HG02884 (cell line): Measurements from ENCODE around the gene SMC3.

Experiments used
- ATAC-seq: cut with Tn5 transposase; IDR thresholded peaks from one replicate; pipeline ENCODE4 v1.9.1; 2021; ENCODE audit warnings: mild to moderate bottlenecking, moderate library complexity; ENCODE audit not compliant: unreplicated experiment

Gene SMC3

DNA sequence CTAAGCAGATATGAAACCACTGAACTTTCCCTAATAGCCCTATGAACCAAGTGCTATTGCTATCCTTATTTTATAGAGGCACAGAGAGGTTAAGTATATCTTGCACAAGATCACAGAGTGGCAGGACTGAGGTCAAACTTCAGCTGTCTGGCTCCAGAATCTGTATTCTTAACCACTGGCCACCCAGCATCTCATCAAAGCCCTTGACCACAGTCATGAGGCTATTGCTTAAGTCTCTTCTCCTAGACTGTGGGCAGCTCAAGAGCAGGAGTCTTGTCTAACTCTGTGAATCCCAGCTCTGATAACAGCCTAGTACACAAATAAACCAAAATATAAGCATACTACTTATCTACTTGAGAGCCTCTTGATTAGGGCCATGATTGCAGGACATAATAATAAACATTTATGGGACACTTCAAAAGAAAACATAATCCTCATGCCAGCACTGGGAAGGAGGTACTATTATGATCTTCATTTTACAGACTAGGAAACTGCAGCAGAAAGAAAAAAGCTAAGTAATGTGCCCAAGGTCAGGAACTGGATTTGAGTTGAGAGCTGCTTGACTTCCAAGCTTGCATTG is 22.4 kb upstream of the SMC3 start:
- no peak for ATAC-seq

GRCh38 chr10:110546077-110546476 is 21.4 kb upstream of the SMC3 start:
- no peak for ATAC-seq

DNA sequence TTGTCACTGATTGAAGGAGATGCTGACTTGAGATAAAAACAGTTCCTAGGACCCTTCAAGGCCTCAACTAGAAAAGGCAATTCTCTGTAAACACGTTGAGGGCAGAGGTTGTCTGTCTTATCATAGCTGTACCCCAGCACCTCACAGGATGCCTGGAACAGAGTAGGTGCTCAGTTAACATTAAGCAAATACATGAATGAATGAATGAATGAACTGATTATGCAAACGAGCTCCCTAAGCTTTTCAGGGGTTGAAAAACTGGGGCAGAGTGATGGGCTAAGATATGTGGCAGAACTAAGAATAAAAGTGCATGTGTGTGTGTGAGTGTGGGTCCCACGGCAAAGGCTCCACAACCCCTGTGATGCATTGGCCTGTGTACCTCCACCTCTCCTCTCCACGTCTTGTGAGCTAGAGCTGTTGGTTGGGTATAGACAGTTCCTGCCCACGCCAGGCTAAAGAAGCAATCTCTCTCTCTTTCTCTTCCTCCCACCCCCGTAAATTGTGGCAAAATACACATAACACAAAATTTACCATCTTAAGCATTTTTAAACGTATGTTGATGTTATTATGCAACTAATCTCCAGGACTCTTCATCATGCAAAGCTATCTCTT is 20.9 kb upstream of the SMC3 start:
- no peak for ATAC-seq

DNA sequence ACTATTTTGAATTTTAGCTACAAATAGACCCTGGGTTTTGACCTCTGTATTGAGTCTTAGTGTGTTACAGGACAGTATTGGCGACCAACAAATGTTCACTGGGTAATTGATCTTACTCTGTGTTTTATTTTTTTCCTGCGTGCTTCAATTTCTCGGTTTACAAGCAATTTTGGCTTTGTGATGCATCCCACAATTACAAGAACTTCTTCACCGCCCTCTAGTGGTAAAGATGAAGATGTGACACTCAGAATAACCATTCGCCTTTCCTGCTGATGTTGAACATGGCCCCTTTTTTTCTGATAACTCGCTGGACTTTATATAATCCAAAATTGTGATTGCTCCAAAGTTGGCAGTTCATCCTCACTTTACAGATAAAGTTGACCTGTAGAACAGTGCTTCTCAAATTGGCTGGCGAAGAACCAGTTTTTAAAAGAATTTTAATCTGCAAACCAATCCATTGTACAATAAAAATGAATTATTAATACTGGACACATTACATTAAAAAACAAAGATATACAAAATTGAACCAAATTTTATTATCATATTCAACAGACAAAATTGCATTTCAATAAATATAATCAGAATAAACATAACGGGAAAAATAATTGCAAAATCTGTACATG is 20.2 kb upstream of the SMC3 start:
- no peak for ATAC-seq

GRCh38 chr10:110548002-110548401 is 19.5 kb upstream of the SMC3 start:
- no peak for ATAC-seq

DNA sequence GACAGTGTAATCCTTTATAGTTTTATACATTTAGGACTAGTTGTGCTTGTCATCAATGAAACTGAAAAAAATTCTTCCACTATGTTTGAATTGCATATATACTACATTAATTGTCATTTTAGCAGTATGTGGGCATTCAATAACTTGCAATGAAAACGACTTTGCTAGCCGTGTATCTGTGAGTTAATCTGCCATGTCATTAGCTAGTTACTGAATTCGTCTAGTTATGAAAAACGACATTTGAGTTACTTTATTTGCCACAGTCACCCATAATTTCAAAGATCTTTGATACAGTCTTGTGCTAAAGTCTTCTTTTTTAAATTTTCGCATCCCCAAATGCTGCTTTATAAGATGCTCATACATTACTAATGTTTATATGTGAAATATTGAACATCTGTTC is 18.3 kb upstream of the SMC3 start:
- no peak for ATAC-seq

DNA sequence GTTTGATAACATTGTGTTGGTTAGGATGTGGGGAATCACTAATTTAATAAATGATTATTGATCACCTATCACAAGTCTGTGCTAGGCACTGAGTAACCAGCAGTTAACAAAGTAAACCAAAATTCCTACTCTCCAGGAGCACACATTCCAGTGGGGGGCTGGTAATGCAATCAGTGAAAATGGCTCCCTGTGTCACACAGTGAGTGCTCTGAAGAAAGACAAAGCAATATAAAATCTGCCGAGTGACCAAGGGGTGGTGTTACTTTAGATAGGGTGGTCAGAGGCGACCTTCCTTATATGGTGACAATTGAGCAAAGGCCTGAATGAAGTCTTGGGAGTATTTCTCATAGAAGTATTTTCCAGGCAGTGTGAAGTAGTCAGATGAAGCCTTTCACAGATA is 13.6 kb upstream of the SMC3 start:
- ATAC-seq: no peak

DNA sequence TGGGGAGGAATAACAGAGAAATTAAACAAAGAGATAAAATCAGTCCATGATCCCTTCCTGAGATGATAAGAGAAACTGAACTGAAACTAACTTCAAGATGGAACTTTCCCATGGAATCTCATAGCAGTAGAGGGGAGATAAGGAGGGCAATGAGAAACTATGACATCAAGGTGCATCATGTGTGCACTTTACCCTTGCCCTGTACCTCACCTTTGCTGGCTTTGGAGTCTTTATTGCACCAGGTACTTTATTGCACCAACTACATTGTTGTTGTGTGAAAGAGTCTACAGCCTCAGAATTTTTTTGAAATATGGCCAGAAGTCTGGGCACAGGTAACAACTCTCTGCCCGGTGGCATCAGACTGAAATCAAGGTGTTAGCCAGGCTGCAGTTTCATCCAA is 11.2 kb upstream of the SMC3 start:
- no peak for ATAC-seq

DNA sequence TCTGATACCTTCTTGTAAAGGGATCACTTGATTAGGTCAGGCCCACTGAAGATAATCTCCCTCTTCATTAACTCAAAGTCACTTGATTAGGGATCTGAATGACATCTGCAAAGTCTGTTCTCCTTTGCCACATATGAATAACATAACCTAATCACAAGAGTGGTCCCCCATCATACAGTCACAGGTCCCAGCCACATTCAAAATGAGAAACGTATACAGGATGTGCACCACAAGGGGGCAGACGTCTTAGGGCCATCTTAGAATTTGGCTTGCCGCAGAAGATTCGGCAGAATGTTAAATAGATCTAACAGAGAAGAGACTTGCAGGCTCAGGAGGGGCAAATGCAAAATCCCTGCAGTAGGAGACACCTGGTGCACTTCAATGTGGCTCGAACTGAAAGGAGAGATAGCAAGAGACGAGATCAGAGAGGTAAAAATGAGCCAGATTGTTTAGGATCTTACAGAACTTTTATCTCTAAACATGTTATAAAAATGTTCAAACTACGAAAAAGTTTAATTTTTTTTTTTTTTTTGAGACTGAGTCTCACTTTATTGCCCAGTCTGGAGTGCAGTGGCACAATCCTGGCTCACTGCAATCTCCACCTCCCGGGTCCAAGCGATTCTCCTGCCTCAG is 10.4 kb upstream of the SMC3 start:
- peak; percentile 79 for ATAC-seq

GRCh38 chr10:110558041-110558440 is 9.5 kb upstream of the SMC3 start:
- ATAC-seq: no peak

DNA sequence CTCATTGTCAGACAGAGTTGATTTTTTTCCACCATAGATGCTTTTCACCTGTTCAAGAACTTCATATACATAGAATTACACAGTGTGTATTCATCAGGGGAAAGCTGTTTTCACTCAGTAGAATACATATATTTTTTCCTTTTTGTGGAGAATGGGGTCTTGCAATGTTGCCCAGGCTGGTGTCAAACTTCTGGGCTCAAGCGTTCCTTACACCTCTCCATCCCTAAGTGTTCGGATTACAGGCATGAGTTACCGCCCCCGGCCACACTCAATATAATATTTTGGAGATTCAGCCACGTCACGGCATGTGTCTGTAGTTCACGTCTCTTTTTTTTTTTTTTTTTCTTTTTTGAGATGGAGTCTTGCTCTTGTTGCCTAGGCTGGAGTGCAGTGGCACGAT is 7.5 kb upstream of the SMC3 start:
- no peak for ATAC-seq

GRCh38 chr10:110561292-110561691 is 6.2 kb upstream of the SMC3 start:
- no peak for ATAC-seq

DNA sequence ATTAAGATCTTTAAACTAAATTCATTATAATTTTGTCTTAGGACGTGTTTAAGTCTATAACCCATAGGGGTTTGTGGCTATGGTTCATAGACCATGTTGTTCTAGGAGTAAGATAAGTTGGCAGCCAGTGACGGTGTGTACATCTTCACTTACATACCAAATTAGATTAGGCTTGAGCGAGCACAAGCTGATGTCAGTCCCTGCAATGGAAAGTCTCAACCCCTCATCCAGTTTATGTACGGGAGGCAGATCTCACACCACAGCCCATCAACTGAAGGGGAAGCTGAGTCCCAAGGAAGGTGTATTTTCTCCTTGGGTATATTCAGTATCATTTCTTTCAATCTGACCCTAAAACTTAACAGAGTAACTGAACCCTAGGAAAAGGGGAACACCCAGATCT is 5.1 kb upstream of the SMC3 start:
- no peak for ATAC-seq

GRCh38 chr10:110563132-110563531 is 4.4 kb upstream of the SMC3 start:
- ATAC-seq: no peak

- no peak for ATAC-seq
Observed at GRCh38 chr10:110566472-110567200, 859 bp upstream of the SMC3 start.

- ATAC-seq: peak; percentile 36
Observed at GRCh38 chr10:110568055-110568735, 700 bp downstream of the SMC3 start.

DNA sequence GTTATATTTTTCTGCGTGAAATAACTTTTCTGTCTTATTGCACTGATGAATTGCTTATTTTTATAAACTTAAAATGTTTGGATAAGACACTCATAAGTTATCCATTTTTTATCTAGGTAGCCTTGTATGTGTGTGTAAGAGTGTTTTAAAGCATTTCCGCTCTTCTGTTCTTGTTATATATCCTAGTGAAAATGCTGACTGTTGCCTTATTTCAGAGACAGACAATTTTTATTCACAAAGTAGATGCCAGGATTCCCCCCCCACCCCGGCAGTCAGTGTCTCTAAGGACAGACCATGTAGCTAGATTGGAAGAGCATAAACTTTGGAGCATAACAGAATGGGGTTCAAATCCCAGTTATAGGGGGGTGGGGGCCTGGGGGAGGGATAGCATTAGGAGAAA is 1.6 kb downstream of the SMC3 start:
- ATAC-seq: no peak

- no peak for ATAC-seq
Observed at GRCh38 chr10:110569736-110570135, 2.2 kb downstream of the SMC3 start.

DNA sequence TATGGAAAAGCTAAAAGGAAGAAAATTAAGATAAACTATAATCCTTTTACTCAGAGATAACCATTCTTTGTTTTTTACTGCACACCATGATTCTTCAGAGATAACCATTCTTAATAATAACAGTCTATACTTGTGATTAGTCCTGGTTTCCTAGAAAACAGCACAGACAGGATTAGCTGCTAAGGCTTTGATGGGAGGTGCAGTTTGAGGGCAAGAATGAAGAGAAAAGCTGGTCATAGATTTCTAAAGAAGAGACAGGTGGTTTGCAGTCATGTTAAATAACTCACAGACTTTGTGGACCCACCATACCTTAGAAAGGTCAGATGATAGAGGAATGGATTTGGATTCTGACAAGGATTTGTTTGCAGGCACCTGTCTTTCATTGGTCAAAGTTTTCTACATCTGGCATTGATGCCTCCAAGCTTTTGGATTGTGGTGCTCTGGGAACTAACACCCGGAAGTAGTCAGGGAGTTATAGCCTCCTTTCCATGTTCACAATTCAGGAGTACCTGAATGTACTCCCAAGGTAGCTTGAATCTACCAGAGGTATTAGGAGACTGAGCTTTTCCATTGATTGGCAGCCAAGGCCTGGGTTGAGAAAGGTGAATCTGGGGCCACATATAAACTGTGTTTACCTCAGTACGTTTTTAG is 3.7 kb downstream of the SMC3 start:
- no peak for ATAC-seq

DNA sequence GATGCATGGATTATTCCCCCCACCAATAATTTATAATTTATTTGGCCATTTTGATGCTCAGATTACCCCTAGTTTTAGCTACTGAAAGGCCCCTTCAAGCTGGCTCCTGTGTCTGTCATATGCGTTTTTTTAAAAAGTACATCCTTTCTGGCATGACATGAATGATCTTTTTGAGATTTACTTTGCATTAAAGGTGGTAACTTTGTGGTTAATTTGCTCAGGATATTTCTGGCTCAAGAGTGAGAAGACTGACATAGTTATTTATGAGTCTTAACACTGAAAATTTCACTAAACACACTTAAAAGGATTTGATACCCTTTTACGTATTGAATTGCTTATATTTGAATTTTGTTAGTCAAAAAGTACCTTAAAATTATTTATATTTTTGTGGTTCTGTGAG is 5.4 kb downstream of the SMC3 start:
- no peak for ATAC-seq

- ATAC-seq: no peak
Observed at GRCh38 chr10:110574420-110574819, 6.9 kb downstream of the SMC3 start.
